Urothelium cell line (cell line): ENCODE measurements around the gene ASIC2.

Source experiments
- DNase-seq: peaks from one replicate; pipeline ENCODE4 v3.0.0; 2011; ENCODE audit warnings: low spot score, mixed read lengths
- FAIRE-seq: peaks from 2 replicates; lab custom pipeline; 2011; peaks lifted over from hg19 to GRCh38; lab: Jason Lieb, UNC

The ASIC2 gene

GRCh38 chr17:33039874-33040273 is 253.2 kb downstream of the ASIC2 start:
- FAIRE-seq (no peak), DNase-seq (no peak)

- FAIRE-seq = no peak
- peak; percentile 32 for DNase-seq
These were observed 254.4 kb downstream of the ASIC2 start for GRCh38 chr17:33038740-33039139.

DNA sequence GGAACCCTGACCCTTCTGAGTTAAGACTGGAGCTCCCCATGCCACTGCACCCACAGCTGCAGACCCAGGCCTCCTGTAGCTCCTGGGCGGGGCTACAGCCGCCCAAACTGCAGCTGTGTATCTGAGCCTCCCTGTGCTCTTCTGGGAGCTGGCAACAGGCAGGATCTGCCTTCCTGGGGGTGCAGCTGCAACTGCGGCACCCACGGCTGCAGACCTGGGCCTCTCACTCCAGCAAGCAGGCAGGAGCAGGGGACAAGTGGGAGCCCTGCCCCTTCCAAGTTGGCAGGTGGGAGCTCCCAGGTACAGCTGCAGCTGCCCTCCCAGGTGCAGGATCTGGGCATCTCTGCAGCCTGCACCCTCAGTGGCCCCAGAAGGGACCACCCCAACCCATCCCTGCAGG is 259.9 kb downstream of the ASIC2 start:
- DNase-seq = no peak
- no peak for FAIRE-seq

DNA sequence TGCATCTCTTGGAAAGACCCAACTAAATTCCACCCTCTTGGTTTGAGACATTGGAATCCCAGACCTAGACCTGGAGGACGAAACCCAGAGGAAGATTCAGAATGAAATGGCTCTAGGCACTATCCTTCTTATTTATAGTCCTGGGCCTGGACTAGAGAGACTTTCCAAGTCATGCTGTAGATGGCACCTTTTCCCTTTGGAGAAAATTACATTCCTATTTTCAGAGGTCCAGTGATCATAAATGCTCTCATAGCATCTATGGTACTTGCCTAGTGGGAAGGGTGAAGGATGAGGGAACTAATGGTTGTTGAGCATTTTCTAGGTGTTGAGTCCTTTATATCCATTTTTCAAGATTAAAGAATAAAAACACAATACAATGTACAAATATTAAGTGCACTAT is 264.3 kb downstream of the ASIC2 start:
- DNase-seq (no peak), FAIRE-seq (no peak)

DNA sequence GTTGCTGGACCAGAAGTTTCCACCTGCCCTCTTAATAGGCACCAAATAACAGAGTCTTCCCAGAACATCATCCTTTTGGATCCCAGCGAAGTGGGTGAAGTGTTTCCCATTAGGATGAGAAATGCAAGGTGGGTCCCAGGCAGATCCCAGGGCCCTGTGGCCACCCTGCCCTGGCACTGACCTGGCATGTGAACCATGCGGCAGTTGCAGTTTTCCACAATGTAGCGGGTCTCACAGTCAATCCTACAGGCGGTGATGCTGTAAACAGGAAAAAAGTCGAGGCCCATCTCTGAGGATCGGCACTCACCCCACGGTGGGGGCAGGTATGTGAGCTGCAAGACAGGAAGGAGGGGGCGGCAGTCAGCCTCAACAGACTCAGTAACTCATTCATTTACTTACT is 265.0 kb downstream of the ASIC2 start:
- no peak for DNase-seq
- FAIRE-seq = no peak

DNA sequence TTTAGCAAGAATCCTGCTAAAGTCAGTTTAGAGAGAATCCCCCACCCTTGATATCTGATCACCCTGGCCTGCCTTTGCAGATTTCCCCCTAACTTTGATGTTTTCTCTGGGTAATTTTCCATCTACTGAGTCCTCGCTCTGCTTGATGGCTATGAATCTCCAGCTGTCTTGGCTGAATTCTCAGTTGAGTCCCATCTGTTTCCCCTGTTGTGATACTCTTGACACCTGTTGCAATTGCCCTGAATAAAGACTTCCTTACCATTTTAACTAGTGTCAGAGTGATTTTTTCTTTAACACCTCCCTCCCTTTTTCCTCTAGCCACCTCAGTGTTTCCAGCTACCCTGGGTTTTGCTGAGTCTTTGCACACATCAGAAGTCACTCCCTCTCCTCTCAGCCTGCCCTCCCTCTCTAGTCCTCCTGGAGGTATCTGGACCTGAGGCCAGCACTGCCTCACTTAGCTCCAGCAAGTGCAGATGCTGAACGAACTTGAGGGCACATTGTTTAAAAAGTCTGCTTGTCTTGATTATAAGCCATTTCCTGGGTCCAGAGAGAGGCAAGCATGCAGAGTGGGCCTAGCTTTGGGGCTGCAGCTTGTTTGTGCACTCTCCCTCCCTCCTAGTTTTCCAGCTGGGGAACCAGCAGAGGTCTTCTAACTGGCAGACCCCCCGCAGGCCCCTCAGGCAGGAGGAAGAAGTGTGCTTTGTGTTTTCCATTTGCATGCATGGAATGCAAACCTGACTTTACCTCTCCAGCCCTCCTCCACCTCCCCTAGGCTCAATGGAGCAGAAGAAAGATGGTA is 268.2 kb downstream of the ASIC2 start:
- no peak for DNase-seq
- no peak for FAIRE-seq

DNA sequence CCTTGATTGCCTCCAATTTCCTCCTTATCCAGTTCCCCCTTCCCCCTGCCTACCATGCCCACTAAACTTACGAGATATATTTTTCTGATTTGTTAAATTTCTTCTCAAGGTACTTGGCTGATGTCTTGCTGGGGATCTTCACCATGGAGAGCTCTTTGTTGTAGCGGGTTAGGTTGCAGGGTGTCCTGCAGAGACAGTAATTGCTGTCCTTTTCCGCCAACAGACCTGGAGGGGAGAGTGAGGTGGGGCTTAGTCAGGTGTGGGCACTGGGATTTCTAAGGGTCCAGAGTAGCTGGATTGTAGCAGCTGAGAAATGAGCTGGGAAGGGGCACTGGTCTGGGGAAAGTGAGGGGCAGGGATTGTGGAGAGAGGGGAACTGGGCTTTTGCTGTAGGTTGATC is 269.3 kb downstream of the ASIC2 start:
- FAIRE-seq (no peak), DNase-seq (no peak)

DNA sequence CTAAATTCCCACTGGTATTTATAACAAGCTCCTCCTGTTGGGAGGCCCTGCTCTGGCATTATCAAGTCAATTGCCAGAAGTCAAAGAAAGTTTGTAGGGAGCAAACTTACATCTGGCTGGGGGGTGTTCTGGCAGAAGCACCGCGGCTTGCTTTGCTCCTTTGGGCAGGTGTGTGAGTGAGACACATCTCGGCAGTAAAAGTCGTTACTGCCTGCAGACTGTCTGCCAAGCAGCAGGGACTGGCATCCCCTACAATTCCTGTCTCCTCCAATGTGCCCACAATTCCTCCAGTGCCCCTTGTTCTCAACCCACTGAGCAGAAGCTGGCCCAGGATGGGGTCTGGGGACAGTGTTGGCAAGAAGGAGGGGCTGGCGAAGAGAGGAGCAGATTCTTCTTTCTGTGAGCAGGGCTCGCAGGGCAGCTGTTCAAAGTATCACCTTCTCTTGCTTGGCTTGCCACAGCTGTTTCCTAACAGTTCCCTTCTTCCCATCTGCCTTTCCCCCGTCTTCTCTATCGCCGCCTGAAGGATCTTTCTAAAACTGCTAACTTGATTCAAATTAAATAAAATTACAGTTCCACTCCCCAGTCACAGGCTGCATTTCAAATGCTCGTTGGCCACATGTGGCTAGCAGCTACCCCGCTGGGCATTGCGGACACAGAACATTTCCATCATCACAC is 271.2 kb downstream of the ASIC2 start:
- DNase-seq = no peak
- no peak for FAIRE-seq

- DNase-seq (no peak), FAIRE-seq (no peak)
These were observed 273.8 kb downstream of the ASIC2 start for GRCh38 chr17:33019161-33019890.

DNA sequence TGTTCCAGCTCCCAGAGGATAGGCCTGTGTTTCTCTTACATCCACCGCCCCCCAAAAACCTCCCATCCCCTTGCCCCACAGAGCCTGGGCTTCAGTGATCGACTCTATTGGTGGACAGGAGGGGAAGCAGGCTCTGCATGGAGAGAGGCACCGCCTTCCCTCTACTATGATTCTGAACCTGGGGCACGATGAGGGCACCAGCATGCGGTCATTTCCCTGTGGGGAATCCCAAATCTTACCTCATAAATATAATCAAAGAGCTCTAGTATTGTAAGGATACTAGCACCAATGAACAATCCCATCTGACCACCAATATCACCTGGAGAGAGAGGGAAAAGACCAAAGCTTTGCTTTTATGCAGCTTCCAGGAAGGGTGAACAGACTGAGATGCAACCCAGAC is 275.7 kb downstream of the ASIC2 start:
- no peak for DNase-seq

DNA sequence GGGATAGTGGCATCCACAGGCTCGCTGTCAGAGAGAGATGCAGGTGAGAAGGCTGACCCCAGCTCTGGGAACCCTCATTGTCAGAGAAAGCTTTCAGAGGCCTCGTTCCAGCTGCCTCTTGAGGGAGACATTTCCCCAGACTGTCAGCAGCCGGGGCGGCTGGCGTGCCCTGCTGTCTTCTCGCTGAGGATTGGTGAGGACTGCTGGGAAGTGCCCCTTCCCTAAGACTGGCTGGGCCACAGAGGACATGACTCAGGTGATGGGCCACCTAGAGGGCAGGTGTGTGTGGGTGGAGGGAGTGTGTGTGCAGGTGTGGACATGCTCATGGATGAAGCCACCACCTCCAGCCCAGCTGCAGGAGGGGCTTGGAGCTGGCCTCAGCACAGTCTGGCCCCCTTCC is 276.2 kb downstream of the ASIC2 start:
- DNase-seq = no peak
- FAIRE-seq = no peak

More for the DNA sequence above, 275.7 kb downstream of the ASIC2 start:
- no peak for FAIRE-seq

GRCh38 chr17:33015716-33016346 is 277.3 kb downstream of the ASIC2 start:
- no peak for FAIRE-seq

DNA sequence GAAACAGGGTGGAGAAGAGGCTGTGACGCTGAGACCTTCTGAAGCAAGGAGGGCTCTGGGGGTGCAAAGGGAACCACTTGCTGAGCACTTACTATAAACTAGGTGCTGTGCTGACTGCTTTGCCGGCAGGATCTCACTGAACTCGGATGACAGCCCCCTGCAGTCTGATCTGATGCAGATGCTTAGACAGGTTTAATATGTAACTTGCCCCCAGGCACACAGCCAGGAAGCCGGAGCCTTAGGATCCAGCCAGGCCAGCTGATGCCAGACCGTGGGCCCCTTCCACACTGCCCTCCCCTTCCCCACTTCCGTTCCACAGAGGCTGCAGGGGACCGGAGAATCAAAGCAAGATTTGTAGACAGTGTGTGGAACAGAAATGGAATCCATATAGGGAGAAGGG is 278.3 kb downstream of the ASIC2 start:
- FAIRE-seq (no peak), DNase-seq (no peak)

More at GRCh38 chr17:33015716-33016346, 277.3 kb downstream of the ASIC2 start:
- DNase-seq = no peak

GRCh38 chr17:33013596-33014375 is 279.3 kb downstream of the ASIC2 start:
- DNase-seq (no peak), FAIRE-seq (no peak)

DNA sequence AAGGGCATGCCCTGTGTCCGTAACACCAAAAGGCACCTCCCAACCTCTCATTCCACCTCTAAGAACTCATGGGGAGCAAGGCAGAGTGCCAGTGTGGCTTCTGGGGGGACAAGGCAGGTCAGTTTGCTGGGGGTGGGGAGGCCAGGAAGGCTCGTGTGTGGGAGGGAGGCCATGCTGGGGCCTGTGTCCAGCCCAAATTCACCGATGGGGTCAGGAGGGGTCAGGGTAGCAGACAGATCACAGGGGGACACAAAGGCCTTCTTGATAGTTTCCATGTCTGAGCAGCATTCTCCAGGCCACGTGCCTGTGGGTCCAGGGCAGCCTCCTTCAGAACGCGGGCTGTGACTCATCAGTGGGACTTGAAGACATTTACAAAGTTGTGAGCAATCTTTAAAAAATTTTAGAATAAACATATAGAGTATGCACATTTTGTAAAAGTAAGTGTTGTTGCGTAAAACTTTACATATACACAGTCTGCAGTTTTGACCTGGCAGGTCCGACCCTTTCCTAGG is 280.5 kb downstream of the ASIC2 start:
- peak; percentile 48 for FAIRE-seq
- DNase-seq = peak; percentile 79

GRCh38 chr17:33009636-33010035 is 283.5 kb downstream of the ASIC2 start:
- DNase-seq (no peak), FAIRE-seq (no peak)

GRCh38 chr17:33007186-33007585 is 285.9 kb downstream of the ASIC2 start:
- FAIRE-seq (no peak), DNase-seq (no peak)

GRCh38 chr17:33002246-33002645 is 290.8 kb downstream of the ASIC2 start:
- FAIRE-seq (no peak), DNase-seq (no peak)

- no peak for DNase-seq
- FAIRE-seq = no peak
These were observed 294.2 kb downstream of the ASIC2 start for GRCh38 chr17:32998887-32999228.

DNA sequence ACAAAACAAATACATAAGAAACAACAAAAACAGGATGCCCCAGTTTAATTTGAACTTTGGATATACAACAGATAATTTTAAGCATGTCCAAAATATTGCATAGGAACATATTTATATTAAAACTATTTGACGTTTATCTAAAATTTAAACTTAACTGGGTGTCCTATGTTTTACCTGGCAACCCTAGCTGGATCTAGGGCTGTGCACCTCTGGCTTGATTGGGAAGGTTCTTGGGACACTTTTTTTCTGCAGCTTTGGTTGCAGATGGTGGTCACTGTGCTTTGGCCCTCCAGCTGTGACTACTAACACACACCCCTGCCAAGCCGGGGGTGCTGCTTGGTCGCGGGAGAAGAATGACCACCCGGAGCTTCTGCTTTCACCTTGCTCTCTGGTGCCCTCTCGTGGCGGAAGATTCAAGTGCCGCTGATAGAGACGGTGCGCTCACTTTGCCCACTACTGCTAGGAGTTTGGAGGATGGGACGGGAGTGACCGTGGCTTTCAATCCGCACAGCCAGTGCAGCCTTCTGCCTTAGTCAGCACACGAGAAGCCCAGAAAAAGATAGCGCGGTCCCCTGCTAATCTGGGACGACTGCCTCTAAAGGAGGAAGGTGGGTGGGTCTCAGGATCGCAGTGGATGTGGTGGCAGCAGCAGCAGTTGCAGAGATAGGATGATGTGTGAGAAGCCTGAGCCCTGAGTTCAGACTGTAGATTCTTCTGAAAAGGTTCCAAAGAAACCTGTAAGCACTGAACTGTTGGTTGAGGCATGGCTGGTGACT is 294.8 kb downstream of the ASIC2 start:
- peak; percentile 82 for DNase-seq
- peak; percentile 68 for FAIRE-seq
